ENCODE results near the gene FAM98B. TPM values are rescaled to one million over a fixed set of nuclear protein-coding genes. Genes with fewer than 3 reads are reported as not detected.

FAM98B gene
- polyA plus RNA-seq, 1 donor (not counting 4 experiments of a cell fraction or from before 2014, with no cell fraction given), result 22.2 TPM

- dilution Hi-C loops (cut with MboI; ENCODE audit: extremely low pct_ligation_motif_present, low sequenced_read_pairs), result loop anchor here (25.0 kb wide), 1 partner anchor 178 kb away; no protein-coding TSS in a partner anchor
- Histone ChIP-seq H3K4me3 (ENCODE audit: control insufficient read depth in 2 of 3, extremely low read depth in 1 of 3, insufficient read depth in 2 of 3, low read depth in 1 of 3, low read length in 3 of 3) (no peak overlapping the region), H3K27me3 (ENCODE audit: control insufficient read depth, extremely low read depth, insufficient read depth, low read length) (peaks cover 4% of the 10 kb centered on the region), H3K79me2 (ENCODE audit: control insufficient read depth, insufficient read depth, low read length) (no peaks in the 10 kb centered on the region), H3K9ac (ENCODE audit: control insufficient read depth, extremely low read depth, insufficient read depth, low read length) (no peak overlapping the region), H3K9me3 (ENCODE audit: control insufficient read depth, low read depth, low read length) (no peaks in the 10 kb centered on the region), H3K4me1 (ENCODE audit: control insufficient read depth, extremely low read depth, insufficient read depth, low read length) (no peaks in the 10 kb centered on the region), H3K27ac (ENCODE audit: control insufficient read depth, insufficient read depth, low read length) (no peak overlapping the region), H3K36me3 (ENCODE audit: control insufficient read depth in 2 of 2, extremely low read depth in 1 of 2, insufficient read depth in 2 of 2, low read length in 2 of 2) (no peaks in the 10 kb centered on the region), H4K20me1 (ENCODE audit: control insufficient read depth, extremely low read depth, insufficient read depth, low read length) (no peaks in the 10 kb centered on the region), H2AFZ (ENCODE audit: control insufficient read depth, low read length) (no peak overlapping the region), H3K4me2 (ENCODE audit: control insufficient read depth, extremely low read depth, insufficient read depth, low read depth, low read length) (no peak overlapping the region), H3K9me1 (ENCODE audit: control insufficient read depth, extremely low read depth, insufficient read depth, low read length) (no peaks in the 10 kb centered on the region)
- FAIRE-seq, result peak; percentile 34
- no peak for DNase-seq (ENCODE audit: low read depth, low spot score)
- TF ChIP-seq EZH2 (IDR thresholded peaks at IDR 0.05; ENCODE audit: low read length), result no peak
- TF ChIP-seq CTCF (optimal IDR thresholded peaks at IDR 0.05 in 1 of 3, IDR thresholded peaks at IDR 0.05 in 1 of 3, conservative IDR thresholded peaks at IDR 0.05 in 1 of 3; ENCODE audit: extremely low read depth in 1 of 3, insufficient read depth in 2 of 3, low read length in 3 of 3), result no peak
Measured at GRCh38 chr15:38509152-38509551, 55.2 kb downstream of the FAM98B start.

- TF ChIP-seq CTCF (optimal IDR thresholded peaks at IDR 0.05 in 1 of 3, IDR thresholded peaks at IDR 0.05 in 1 of 3, conservative IDR thresholded peaks at IDR 0.05 in 1 of 3; ENCODE audit: extremely low read depth in 1 of 3, insufficient read depth in 2 of 3, low read length in 3 of 3) (no peak), EZH2 (IDR thresholded peaks at IDR 0.05; ENCODE audit: low read length) (no peak)
- H2AFZ ChIP-seq (ENCODE audit: control insufficient read depth, low read length), result no peak overlapping the region
- H3K36me3 ChIP-seq (ENCODE audit: control insufficient read depth in 2 of 2, extremely low read depth in 1 of 2, insufficient read depth in 2 of 2, low read length in 2 of 2), result no peaks in the 10 kb centered on the region
- H3K4me3 ChIP-seq (ENCODE audit: control insufficient read depth in 2 of 3, extremely low read depth in 1 of 3, insufficient read depth in 2 of 3, low read depth in 1 of 3, low read length in 3 of 3), result no peak overlapping the region
- H4K20me1 ChIP-seq (ENCODE audit: control insufficient read depth, extremely low read depth, insufficient read depth, low read length), result no peaks in the 10 kb centered on the region
- peaks cover 9% of the 10 kb centered on the region for H3K27me3 ChIP-seq (ENCODE audit: control insufficient read depth, extremely low read depth, insufficient read depth, low read length)
- H3K4me1 ChIP-seq (ENCODE audit: control insufficient read depth, extremely low read depth, insufficient read depth, low read length), result no peaks in the 10 kb centered on the region
- H3K9me3 ChIP-seq (ENCODE audit: control insufficient read depth, low read depth, low read length), result no peaks in the 10 kb centered on the region
- no peaks in the 10 kb centered on the region for H3K9me1 ChIP-seq (ENCODE audit: control insufficient read depth, extremely low read depth, insufficient read depth, low read length)
- no peak overlapping the region for H3K9ac ChIP-seq (ENCODE audit: control insufficient read depth, extremely low read depth, insufficient read depth, low read length)
- dilution Hi-C loops (cut with MboI; ENCODE audit: extremely low pct_ligation_motif_present, low sequenced_read_pairs), result loop anchor here (25.0 kb wide), 1 partner anchor 174 kb away; no protein-coding TSS in a partner anchor
- H3K4me2 ChIP-seq (ENCODE audit: control insufficient read depth, extremely low read depth, insufficient read depth, low read depth, low read length), result no peak overlapping the region
- no peaks in the 10 kb centered on the region for H3K79me2 ChIP-seq (ENCODE audit: control insufficient read depth, insufficient read depth, low read length)
- DNase-seq (ENCODE audit: low read depth, low spot score) (no peak), FAIRE-seq (no peak)
- H3K27ac ChIP-seq (ENCODE audit: control insufficient read depth, insufficient read depth, low read length), result no peak overlapping the region
Measured at GRCh38 chr15:38512901-38513300, 59.0 kb downstream of the FAM98B start.
